DND-41 (cell line): ENCODE data around the gene FNDC10.

ENCODE experiments used
- ATAC-seq: fragments of 200-7000 bp; cut with Tn5 transposase; 3 replicates; pipeline ENCODE4 v1.9.1; 2021; ENCODE audit warnings: low read depth; ENCODE audit not compliant: insufficient read depth
- DNase-seq: peaks from one replicate; pipeline ENCODE4 v3.0.0-alpha.2; 2020
- H2AFZ ChIP-seq: 2 replicates; pipeline ENCODE4 v1.6.0; 2012; ENCODE audit warnings: low read depth, low read length
- H3K27ac ChIP-seq: 2 replicates; pipeline ENCODE4 v1.5.1; 2012; ENCODE audit warnings: low read length, inconsistent platforms
- H3K27me3 ChIP-seq: fragments of 200-600 bp; sonication (generic); 2 replicates; pipeline ENCODE4 v1.6.0; 2012; ENCODE audit warnings: low read length, mild to moderate bottlenecking, inconsistent platforms; ENCODE audit not compliant: insufficient read depth, poor library complexity
- H3K36me3 ChIP-seq: 2 replicates; pipeline ENCODE4 v1.5.1; 2012; ENCODE audit warnings: low read length, inconsistent platforms; ENCODE audit not compliant: insufficient read depth
- H3K4me1 ChIP-seq: 2 replicates; pipeline ENCODE4 v1.5.1; 2012; ENCODE audit warnings: mild to moderate bottlenecking, low read length; ENCODE audit not compliant: insufficient read depth
- H3K4me2 ChIP-seq: 2 replicates; pipeline ENCODE4 v1.6.0; 2012; ENCODE audit warnings: mild to moderate bottlenecking, moderate library complexity, low read length, inconsistent platforms; ENCODE audit not compliant: insufficient read depth
- H3K4me3 ChIP-seq, 2 experiments: fragments of 200-600 bp in 1 of 2; shearing (Covaris generic) in 1 of 2; 2 replicates each; pipeline ENCODE4 v1.5.1; 2012 to 2016; ENCODE audit warnings: inconsistent platforms in 2 of 2, low read length in 2 of 2, mild to moderate bottlenecking in 2 of 2, low read depth in 1 of 2, moderate library complexity in 1 of 2
- H3K79me2 ChIP-seq: 2 replicates; pipeline ENCODE4 v1.6.0; 2012; ENCODE audit warnings: low read length, inconsistent platforms; ENCODE audit not compliant: insufficient read depth
- H3K9ac ChIP-seq: 2 replicates; pipeline ENCODE4 v1.6.0; 2012; ENCODE audit warnings: low read depth, mild to moderate bottlenecking, inconsistent platforms, low read length, moderate library complexity
- H3K9me3 ChIP-seq: 2 replicates; pipeline ENCODE4 v1.5.1; 2012; ENCODE audit warnings: low read length, moderate library complexity, mild to moderate bottlenecking, inconsistent platforms; ENCODE audit not compliant: insufficient read depth, severe bottlenecking
- H4K20me1 ChIP-seq: 2 replicates; pipeline ENCODE4 v1.6.0; 2012; ENCODE audit warnings: low read length; ENCODE audit not compliant: insufficient read depth
- EZH2 ChIP-seq: IDR thresholded peaks from 3 replicates; pipeline ENCODE4 v1.6.1; 2012; ENCODE audit warnings: borderline replicate concordance, low read depth, mild to moderate bottlenecking, moderate library complexity, low read length, inconsistent platforms; ENCODE audit not compliant: severe bottlenecking
- TF ChIP-seq, protein P1 (sequence below): IDR thresholded peaks from 2 replicates; pipeline ENCODE4 v1.5.1; 2012; ENCODE audit warnings: borderline replicate concordance, low read length, moderate library complexity, mild to moderate bottlenecking; ENCODE audit not compliant: poor library complexity, severe bottlenecking; ENCODE audit errors: extremely low read depth

The FNDC10 gene

DNA sequence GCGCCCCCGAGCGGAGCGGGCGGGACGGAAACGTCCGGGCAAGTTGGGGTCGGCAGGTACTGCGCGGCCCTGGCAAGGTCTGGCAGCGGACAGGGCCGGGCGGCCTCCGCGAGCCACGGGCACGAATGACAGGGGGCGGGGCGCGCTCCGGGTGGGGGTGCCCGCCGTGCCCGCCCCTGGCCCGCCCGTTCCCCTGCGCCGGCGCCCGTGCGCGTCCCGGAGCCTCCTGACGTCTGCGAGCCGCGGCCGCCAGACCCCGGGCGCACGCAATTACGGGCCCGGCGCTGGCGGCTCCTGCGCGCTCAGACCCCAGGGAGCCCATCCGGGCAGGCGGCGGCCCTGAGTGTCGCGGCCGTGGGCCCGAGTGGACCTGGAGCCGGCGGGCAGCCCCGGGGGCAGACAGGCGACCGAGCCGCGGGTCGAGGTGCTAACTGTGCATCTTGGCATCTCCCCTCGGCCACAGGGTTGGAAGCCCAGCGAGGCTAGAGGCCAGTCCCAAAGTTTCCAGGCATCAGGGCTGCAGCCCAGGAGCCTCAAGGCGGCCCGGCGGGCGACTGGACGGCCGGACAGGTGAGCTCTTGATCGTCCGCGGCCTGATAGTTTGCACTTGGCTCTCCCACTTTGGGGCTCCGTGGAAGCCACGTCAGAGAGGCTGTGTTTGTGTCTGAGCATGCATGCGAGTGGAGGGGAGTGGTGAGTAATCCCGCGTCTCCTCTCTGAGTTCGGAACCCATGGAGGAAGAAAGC lies 16.3 kb upstream of the FNDC10 start:
- ATAC-seq, result peak; percentile 29

DNA sequence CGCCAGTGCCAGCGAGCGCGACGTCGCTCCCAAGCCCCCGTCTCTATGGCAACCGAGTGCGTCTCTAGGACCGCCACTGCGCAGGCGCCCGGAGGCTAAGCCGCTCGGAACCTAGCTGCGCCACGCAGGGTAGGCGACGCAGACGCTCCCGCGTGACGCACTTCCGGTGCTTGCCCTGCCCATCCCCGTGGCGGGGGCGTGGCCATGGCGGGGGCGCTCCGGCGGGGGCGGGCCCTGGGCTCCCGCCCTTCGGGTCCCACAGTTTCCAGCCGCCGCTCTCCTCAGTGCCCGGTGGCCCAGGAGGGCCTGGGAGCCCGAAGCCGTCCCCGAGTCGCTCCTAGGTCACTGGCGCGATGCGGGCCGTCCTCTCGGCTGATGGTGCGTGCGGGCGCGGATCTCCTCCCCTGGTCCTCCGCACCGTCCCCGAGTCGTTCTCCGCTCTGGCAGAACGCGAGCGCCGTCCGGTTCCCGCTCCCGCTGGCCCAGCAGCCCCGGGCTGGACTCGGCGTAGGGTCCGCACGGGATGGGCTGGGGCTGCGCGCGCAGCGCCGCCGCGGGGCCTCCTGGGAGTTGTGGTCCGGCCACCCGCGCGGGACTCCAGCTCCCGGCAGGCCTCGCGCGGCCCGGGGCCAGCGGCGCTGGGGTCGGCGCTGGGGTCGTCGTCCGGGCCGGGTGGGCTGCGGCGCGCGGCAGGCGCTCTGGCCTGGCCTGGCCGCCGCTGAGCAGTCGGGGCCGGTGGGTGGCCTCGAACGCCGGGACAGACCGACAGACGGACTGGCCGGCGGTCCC lies 15.5 kb upstream of the FNDC10 start, which contains the start of gene MIB2:
Gene MIB2, plus strand, starts transcription at position 245 of the 789 bp plus-strand sequence. CDS start 7,953 bp downstream, outside the sequence.
- Histone ChIP-seq H3K9ac (peak within 1 kb of the TSS; percentile 100), H3K27me3 (no peaks in the 10 kb centered on the region), H4K20me1 (peaks cover 31% of the 10 kb centered on the region), H3K4me2 (peak within 1 kb of the TSS; percentile 85), H3K9me3 (no peaks in the 10 kb centered on the region), H3K36me3 (peaks cover 21% of the 10 kb centered on the region), H3K4me3 (peak within 1 kb of the TSS; percentile 81 to 99), H3K27ac (peak within 1 kb of the TSS; percentile 100), H3K4me1 (peaks cover 38% of the 10 kb centered on the region), H3K79me2 (peaks cover 32% of the 10 kb centered on the region), H2AFZ (peak within 1 kb of the TSS; percentile 99)
- peak; percentile 87 for ATAC-seq
- peak; percentile 98 for DNase-seq
- TF ChIP-seq, protein P1, sequence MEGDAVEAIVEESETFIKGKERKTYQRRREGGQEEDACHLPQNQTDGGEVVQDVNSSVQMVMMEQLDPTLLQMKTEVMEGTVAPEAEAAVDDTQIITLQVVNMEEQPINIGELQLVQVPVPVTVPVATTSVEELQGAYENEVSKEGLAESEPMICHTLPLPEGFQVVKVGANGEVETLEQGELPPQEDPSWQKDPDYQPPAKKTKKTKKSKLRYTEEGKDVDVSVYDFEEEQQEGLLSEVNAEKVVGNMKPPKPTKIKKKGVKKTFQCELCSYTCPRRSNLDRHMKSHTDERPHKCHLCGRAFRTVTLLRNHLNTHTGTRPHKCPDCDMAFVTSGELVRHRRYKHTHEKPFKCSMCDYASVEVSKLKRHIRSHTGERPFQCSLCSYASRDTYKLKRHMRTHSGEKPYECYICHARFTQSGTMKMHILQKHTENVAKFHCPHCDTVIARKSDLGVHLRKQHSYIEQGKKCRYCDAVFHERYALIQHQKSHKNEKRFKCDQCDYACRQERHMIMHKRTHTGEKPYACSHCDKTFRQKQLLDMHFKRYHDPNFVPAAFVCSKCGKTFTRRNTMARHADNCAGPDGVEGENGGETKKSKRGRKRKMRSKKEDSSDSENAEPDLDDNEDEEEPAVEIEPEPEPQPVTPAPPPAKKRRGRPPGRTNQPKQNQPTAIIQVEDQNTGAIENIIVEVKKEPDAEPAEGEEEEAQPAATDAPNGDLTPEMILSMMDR, result no peak
- no peak for TF ChIP-seq EZH2

More for the DNA sequence above, 16.3 kb upstream of the FNDC10 start:
- H3K27ac ChIP-seq, result peak overlapping the region; percentile 100
- no peaks in the 10 kb centered on the region for H3K27me3 ChIP-seq
- H4K20me1 ChIP-seq, result peaks cover 31% of the 10 kb centered on the region
- peak; percentile 43 for DNase-seq
- H3K4me3 ChIP-seq, result peak overlapping the region; percentile 81 to 99; a peak in 3 of 4 replicates
- H3K9ac ChIP-seq, result peak overlapping the region; percentile 100
- peaks cover 21% of the 10 kb centered on the region for H3K36me3 ChIP-seq
- no peak for TF ChIP-seq EZH2
- TF ChIP-seq, protein P1, result no peak
- peaks cover 38% of the 10 kb centered on the region for H3K4me1 ChIP-seq
- peak overlapping the region; percentile 85 for H3K4me2 ChIP-seq
- H2AFZ ChIP-seq, result peak overlapping the region; percentile 99
- peaks cover 32% of the 10 kb centered on the region for H3K79me2 ChIP-seq
- H3K9me3 ChIP-seq, result no peaks in the 10 kb centered on the region

DNA sequence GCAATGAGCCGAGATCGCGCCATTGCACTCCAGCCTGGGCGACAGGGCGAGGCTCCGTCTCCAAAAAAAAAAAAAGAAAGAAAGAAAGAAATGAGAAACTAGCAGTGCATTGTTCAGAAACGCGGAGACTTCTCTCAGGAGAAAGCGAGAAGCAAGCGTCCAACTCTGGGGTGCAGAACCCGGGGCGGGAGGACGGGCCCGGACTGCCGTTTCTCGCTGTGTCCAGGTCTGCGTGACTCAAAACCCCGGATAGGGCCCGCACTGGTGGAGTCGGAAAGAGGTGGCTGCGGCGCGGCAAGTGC lies 15.0 kb upstream of the FNDC10 start:
- Histone ChIP-seq H3K4me2 (peak overlapping the region; percentile 85), H3K9ac (peak overlapping the region; percentile 100), H3K9me3 (no peaks in the 10 kb centered on the region), H3K4me3 (peak overlapping the region; percentile 68 to 99; a peak in 3 of 4 replicates), H4K20me1 (peaks cover 31% of the 10 kb centered on the region), H2AFZ (peak overlapping the region; percentile 80), H3K36me3 (peaks cover 21% of the 10 kb centered on the region), H3K4me1 (peaks cover 38% of the 10 kb centered on the region), H3K79me2 (peaks cover 32% of the 10 kb centered on the region), H3K27me3 (no peaks in the 10 kb centered on the region), H3K27ac (peak overlapping the region; percentile 63)
- no peak for TF ChIP-seq EZH2
- TF ChIP-seq, protein P1, result no peak
- ATAC-seq (no peak), DNase-seq (no peak)
